Amniotic stem cell (primary cell): ENCODE results near the gene CBY1.

Experiments used
- DNase-seq: peaks from one replicate; lab custom pipeline; 2025; lab: John Stamatoyannopoulos, UW

Gene CBY1

GRCh38 chr22:38700789-38701628 lies 44.6 kb downstream of the CBY1 start, which contains the start of gene JOSD1:
TSS of gene JOSD1 (minus strand) at chr22:38700943. CDS start at chr22:38699987, 956 bp downstream.
- DNase-seq = peak; percentile 78

GRCh38 chr22:38704654-38705234 lies 48.3 kb downstream of the CBY1 start:
- no peak for DNase-seq

- peak; percentile 100 for DNase-seq
Observed at GRCh38 chr22:38705235-38706100, 49.0 kb downstream of the CBY1 start, which contains the start of gene GTPBP1. TSS of gene GTPBP1 (plus strand) at chr22:38705944. CDS start at chr22:38705956, 12 bp downstream.

GRCh38 chr22:38706101-38706900 lies 49.9 kb downstream of the CBY1 start:
- DNase-seq = no peak

- DNase-seq = no peak
Observed at GRCh38 chr22:38706901-38707195, 50.4 kb downstream of the CBY1 start.

GRCh38 chr22:38707346-38707745 lies 50.9 kb downstream of the CBY1 start:
- DNase-seq = no peak

- DNase-seq = no peak
Observed at GRCh38 chr22:38707984-38708383, 51.5 kb downstream of the CBY1 start.

GRCh38 chr22:38709306-38709705 lies 52.9 kb downstream of the CBY1 start:
- no peak for DNase-seq

GRCh38 chr22:38710351-38710750 lies 53.9 kb downstream of the CBY1 start:
- no peak for DNase-seq

GRCh38 chr22:38710866-38711265 lies 54.4 kb downstream of the CBY1 start:
- no peak for DNase-seq

- DNase-seq = no peak
Observed at GRCh38 chr22:38712486-38713207, 56.2 kb downstream of the CBY1 start.

- DNase-seq = no peak
Observed at GRCh38 chr22:38713921-38714320, 57.5 kb downstream of the CBY1 start.

GRCh38 chr22:38715176-38715764 lies 58.8 kb downstream of the CBY1 start:
- DNase-seq = no peak

- no peak for DNase-seq
Observed at GRCh38 chr22:38715852-38716251, 59.4 kb downstream of the CBY1 start.

- no peak for DNase-seq
Observed at GRCh38 chr22:38716271-38716670, 59.8 kb downstream of the CBY1 start.

- no peak for DNase-seq
Observed at GRCh38 chr22:38716826-38717225, 60.4 kb downstream of the CBY1 start.

- no peak for DNase-seq
Observed at GRCh38 chr22:38717244-38717643, 60.8 kb downstream of the CBY1 start.

- DNase-seq = peak; percentile 86
Observed at GRCh38 chr22:38718414-38718813, 62.0 kb downstream of the CBY1 start.

GRCh38 chr22:38719196-38719595 lies 62.8 kb downstream of the CBY1 start:
- DNase-seq = no peak

- no peak for DNase-seq
Observed at GRCh38 chr22:38720350-38720749, 63.9 kb downstream of the CBY1 start.

- DNase-seq = no peak
Observed at GRCh38 chr22:38721551-38721950, 65.1 kb downstream of the CBY1 start.
